ENCODE data around the gene PTGDS. TPM values are rescaled to one million over a fixed set of nuclear protein-coding genes. Genes with fewer than 3 reads are reported as not detected.

Gene PTGDS
- total and polyA plus RNA-seq, 9 of the 15 experiments (the other 6 are each of a cell fraction or from before 2014, with no cell fraction given) = 0.46 to 7.1 (median 2.0) TPM

- no TSS peak for BruUV-seq (replicated peaks)
- ATAC-seq = no peak; the same call in 2 of the 3 replicates
- in situ Hi-C loops (cut with MboI) = no loop called here
- 28% methylated on average over 4 of the region's 6 CpGs for WGBS (ENCODE audit: insufficient coverage, low coverage, missing lambda C conversion rate)
- Histone ChIP-seq H3K36me3 (ENCODE audit: control insufficient read depth, insufficient read depth, low read length) (no peaks in the 10 kb centered on the region), H3K27ac (ENCODE audit: extremely low read depth, low read depth, low read length) (no peak overlapping the region), H2AFZ (ENCODE audit: low read depth, low read length) (no peak overlapping the region), H3K9me3 (replicated peaks; ENCODE audit: control insufficient read depth, insufficient read depth, low read depth, low read length) (no peaks in the 10 kb centered on the region), H3K79me2 (ENCODE audit: control insufficient read depth, insufficient read depth, low read length) (no peaks in the 10 kb centered on the region), H3K27me3 (ENCODE audit: control insufficient read depth in 2 of 2, insufficient read depth in 2 of 2, low read length in 2 of 2) (no peaks in the 10 kb centered on the region), H3K4me1 (replicated peaks in 1 of 2; ENCODE audit: control insufficient read depth in 2 of 2, insufficient read depth in 2 of 2, low read length in 2 of 2) (peaks cover 4 to 87% of the 10 kb centered on the region in 2 experiments; a peak in 4 of 5 replicates), H4K20me1 (replicated peaks; ENCODE audit: control insufficient read depth, insufficient read depth, low read length) (0 out of 2 replicates have a peak, but pooled peaks cover 5% of the 10 kb centered on the region), H3K4me2 (ENCODE audit: insufficient read depth, low read length) (no peak overlapping the region), H3K9me1 (ENCODE audit: control insufficient read depth, insufficient read depth, low read length) (no peaks in the 10 kb centered on the region), H3K9ac (ENCODE audit: insufficient read depth in 1 of 2, low read depth in 2 of 2, low read length in 2 of 2) (no peak overlapping the region; a peak in 1 of 4 replicates), H3K4me3 (no peak overlapping the region)
- intact Hi-C loops (cut with micrococcal nuclease) = no loop called here
- CTCF ChIA-PET (ENCODE audit: low intra/inter-chr PET ratio) = no interaction called here
- no peak for FAIRE-seq
- no peak for DNase-seq (ENCODE audit: extremely low read depth in 1 of 4, low spot score in 3 of 4)
- POLR2A ChIA-PET = no interaction called here
- TF ChIP-seq RCOR1 (IDR thresholded peaks at IDR 0.05; ENCODE audit: borderline replicate concordance in 1 of 2, low read depth in 2 of 2, low read length in 2 of 2) (no peak), HMG20B (CRISPR knock-in tag; IDR thresholded peaks at IDR 0.05) (no peak)
These were observed 44.3 kb downstream of the PTGDS start for GRCh38 chr9:137021568-137021978.

GRCh38 chr9:137021979-137022661 is 44.8 kb downstream of the PTGDS start:
- H3K4me3 ChIP-seq = no peak overlapping the region
- no peak overlapping the region for H3K27ac ChIP-seq (ENCODE audit: extremely low read depth, low read depth, low read length)
- CTCF ChIA-PET (ENCODE audit: low intra/inter-chr PET ratio) = no interaction called here
- 0 out of 2 replicates have a peak, but pooled peaks cover 5% of the 10 kb centered on the region for H4K20me1 ChIP-seq (replicated peaks; ENCODE audit: control insufficient read depth, insufficient read depth, low read length)
- H2AFZ ChIP-seq (ENCODE audit: low read depth, low read length) = 0 out of 2 replicates have a peak overlapping the region, but pooled peaks have one; percentile 34
- DNase-seq (ENCODE audit: extremely low read depth in 1 of 4, low spot score in 3 of 4) (peak; percentile 91 to 98 (median 94)), FAIRE-seq (peak; percentile 99), ATAC-seq (peak; percentile 100)
- POLR2A ChIA-PET = interaction anchor here (0.6 to 1.1 kb wide), 5 partner anchors 12 to 1574 kb away, joined by 3 to 4 read pairs (median 3); partner anchors contain the start of gene PTGDS
- peaks cover 4 to 91% of the 10 kb centered on the region in 2 experiments for H3K4me1 ChIP-seq (replicated peaks in 1 of 2; ENCODE audit: control insufficient read depth in 2 of 2, insufficient read depth in 2 of 2, low read length in 2 of 2)
- H3K36me3 ChIP-seq (ENCODE audit: control insufficient read depth, insufficient read depth, low read length) = no peaks in the 10 kb centered on the region
- in situ Hi-C loops (cut with MboI) = no loop called here
- H3K9me1 ChIP-seq (ENCODE audit: control insufficient read depth, insufficient read depth, low read length) = no peaks in the 10 kb centered on the region
- intact Hi-C loops (cut with micrococcal nuclease) = no loop called here
- no TSS peak for BruUV-seq (replicated peaks)
- no peaks in the 10 kb centered on the region for H3K9me3 ChIP-seq (replicated peaks; ENCODE audit: control insufficient read depth, insufficient read depth, low read depth, low read length)
- 25% methylated on average over 18 of the region's 30 CpGs for WGBS (ENCODE audit: insufficient coverage, low coverage, missing lambda C conversion rate)
- peak overlapping the region in 1 of 2 experiments; percentile 11; a peak in 2 of 4 replicates for H3K9ac ChIP-seq (ENCODE audit: insufficient read depth in 1 of 2, low read depth in 2 of 2, low read length in 2 of 2)
- H3K27me3 ChIP-seq (ENCODE audit: control insufficient read depth in 2 of 2, insufficient read depth in 2 of 2, low read length in 2 of 2) = no peaks in the 10 kb centered on the region
- H3K4me2 ChIP-seq (ENCODE audit: insufficient read depth, low read length) = peak overlapping the region; percentile 18; the same call in 1 of the 2 replicates
- H3K79me2 ChIP-seq (ENCODE audit: control insufficient read depth, insufficient read depth, low read length) = no peaks in the 10 kb centered on the region
